HG02884 (cell line): ENCODE results near the gene PAPSS2.
"Not testable (repeated sequence)": the region's sequence is repeated elsewhere in the genome, so short reads cannot be mapped to it uniquely, and the experiment has no call there.

Source experiments
- ATAC-seq: cut with Tn5 transposase; IDR thresholded peaks from one replicate; pipeline ENCODE4 v1.9.1; 2021; ENCODE audit warnings: mild to moderate bottlenecking, moderate library complexity; ENCODE audit not compliant: unreplicated experiment

Gene PAPSS2

GRCh38 chr10:87702260-87702972 is 42.7 kb downstream of the PAPSS2 start:
- ATAC-seq, result no peak

GRCh38 chr10:87702973-87703294 is 43.3 kb downstream of the PAPSS2 start:
- ATAC-seq, result no peak

DNA sequence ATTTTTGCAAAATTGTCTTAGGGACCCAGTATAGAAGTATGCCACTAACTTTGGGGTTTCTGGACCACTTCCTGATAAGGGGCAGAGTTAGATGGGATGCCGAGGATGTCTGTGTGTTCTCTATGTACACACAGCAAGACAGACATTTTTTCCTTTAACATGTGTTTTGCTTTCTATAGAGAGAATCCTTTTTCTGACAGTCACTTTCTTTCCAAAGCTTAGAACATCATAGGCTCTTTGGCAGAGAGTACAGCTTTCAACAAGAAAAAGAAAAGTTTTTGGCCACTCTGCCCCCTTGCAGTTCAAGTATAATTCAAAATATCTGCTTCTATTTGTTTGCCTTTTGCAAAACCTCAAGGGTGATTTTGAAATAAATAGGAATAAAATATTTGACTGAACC is 44.1 kb downstream of the PAPSS2 start:
- no peak for ATAC-seq

DNA sequence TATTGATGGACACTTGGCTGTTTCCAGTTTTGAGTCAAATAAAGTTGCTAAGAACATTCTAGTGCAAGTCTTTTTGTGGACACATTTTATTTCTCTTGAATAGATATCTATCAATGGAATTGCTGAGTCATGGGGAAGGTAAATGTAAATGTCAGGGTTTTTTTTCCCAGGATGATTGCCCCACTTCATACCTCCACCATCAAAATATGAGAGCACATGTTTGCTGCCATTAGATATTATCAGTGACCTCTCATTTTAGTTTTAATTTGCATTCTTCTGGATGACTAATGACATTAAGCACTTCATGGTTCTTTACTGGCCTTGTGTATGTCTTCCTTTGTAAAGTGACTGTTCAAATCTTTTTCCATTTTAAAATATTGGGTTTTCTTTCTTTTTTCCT is 45.7 kb downstream of the PAPSS2 start:
- ATAC-seq, result no peak

- no peak for ATAC-seq
Measured at GRCh38 chr10:87706731-87707130, 47.1 kb downstream of the PAPSS2 start.

DNA sequence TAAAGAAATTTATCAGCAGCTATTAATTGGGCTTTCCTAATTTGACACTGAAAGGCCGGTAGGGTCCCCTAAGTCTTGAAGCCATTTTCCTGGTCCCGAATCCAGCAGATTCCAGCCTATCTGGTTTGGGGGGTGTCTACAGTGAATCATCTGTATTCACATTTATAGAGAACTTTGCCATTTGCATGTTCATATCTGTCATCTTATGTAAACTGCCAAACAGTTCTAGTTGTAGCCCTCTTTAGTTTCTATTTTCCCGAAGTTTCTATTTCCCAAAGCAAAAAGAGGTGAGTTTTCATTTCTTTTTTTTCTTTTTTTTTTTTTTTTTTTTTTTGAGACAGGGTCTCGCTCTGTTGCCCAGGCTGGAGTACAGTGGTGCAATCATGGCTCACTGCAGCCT is 47.6 kb downstream of the PAPSS2 start:
- no peak for ATAC-seq

GRCh38 chr10:87712913-87713616 is 53.4 kb downstream of the PAPSS2 start:
- no peak for ATAC-seq

GRCh38 chr10:87713707-87714106 is 54.0 kb downstream of the PAPSS2 start:
- no peak for ATAC-seq

DNA sequence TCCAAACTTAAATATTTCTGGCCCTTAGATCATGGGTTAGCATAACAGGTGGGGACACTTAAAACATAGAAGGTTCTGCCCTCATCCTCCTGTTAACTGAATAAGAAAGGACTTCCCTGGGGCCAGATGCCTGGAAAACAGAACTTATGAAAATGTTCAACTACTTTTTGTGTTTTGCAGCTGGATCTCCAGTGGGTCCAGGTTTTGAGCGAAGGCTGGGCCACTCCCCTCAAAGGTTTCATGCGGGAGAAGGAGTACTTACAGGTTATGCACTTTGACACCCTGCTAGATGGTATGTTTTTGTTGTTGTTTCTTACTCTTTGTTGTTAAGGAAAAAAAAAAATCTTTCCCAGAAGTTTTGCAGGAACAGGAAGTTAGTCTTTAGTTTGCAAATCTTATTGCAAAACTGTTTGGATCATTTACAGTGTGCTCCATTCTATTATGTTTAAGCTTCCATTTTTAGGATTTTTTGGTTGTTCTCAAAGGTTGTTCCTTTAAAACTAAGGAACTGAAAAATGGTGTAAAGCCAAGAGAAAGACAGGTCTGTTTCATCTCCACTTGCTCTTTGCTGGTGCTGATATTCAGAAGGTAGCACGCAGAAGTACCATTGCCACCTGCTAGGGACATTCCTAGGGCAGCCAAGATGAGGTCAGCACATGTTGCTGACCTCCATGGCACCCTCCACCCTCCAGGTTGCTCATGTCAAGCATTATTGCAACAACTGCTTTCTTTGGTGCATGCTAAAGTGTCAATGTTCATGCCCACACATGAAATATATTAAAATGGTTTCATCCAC is 56.1 kb downstream of the PAPSS2 start:
- no peak for ATAC-seq

DNA sequence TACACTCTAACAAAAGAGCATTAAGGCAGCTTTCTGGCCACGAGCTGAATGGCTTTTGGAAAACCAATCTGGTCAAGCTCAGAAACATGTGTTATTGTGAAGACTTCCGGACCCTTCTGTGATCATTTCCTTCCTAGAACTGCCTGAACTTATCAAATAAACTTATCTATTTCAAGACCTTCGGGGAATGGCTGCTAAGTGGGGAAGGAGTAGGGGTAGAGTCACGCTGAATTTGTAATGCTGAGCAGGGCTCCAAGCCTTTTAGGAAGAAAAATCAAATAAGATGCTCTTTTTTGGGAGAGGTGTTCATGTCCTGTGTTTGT is 56.6 kb downstream of the PAPSS2 start:
- ATAC-seq, result no peak

DNA sequence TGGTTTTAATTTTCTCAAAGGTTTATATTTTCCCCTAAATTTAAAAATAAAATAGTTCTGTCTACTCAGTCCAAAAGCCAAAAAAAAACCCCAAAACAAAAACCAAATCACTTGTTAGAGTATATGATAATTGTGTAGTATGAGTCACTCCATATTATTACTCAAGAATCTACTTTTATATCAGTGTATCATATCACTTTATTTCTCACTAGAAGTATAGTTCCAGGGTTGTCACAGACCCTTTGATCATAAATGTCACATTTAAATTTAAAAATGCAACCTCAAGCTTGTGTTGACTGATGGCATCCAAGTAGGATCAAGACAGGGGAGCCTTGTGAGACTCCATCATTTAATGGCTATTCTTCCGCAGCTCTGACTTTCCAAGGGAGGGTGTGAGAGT is 61.0 kb downstream of the PAPSS2 start:
- ATAC-seq, result no peak

DNA sequence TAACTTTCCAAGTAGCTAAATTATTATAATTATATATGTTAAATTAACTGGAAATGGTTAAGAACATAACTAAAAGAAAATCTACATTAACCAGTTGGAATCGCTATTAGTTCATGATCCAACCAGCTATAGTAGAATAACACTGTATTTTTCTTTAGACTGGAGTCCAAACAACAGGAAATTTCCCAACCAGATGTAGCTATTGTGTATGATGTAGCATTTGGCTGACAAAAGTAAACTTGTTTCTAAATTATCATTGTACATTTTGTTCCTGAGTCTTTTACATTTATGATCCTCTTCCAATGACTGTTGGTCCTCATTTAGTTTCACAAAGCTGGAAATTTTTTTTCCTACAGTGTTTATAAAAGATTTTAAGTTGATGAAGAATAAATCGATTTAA is 62.1 kb downstream of the PAPSS2 start:
- no peak for ATAC-seq

GRCh38 chr10:87722716-87723115 is 63.0 kb downstream of the PAPSS2 start:
- no peak for ATAC-seq

- no peak for ATAC-seq
Measured at GRCh38 chr10:87723500-87723899, 63.8 kb downstream of the PAPSS2 start.

GRCh38 chr10:87724789-87725188 is 65.1 kb downstream of the PAPSS2 start:
- ATAC-seq, result no peak

DNA sequence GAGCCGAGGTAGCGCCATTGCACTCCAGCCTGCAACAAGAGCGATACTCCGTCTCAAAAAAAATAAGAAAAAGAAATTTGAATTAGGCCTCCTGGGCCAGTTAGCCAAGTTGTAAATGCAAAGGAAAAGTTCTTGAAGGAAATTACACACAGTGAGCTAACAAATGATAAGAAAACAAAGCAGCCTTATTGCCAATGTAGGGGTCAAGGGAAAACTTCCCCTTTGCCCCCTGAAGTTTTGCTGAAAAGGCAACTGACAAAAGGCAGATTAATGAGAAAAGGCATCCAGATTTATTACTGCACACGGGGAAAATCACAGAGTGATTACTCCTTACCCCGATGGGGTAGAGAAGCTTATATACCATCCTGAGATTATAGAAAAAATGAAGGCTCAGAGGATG is 70.3 kb downstream of the PAPSS2 start:
- ATAC-seq, result no peak

GRCh38 chr10:87733081-87733480 is 73.4 kb downstream of the PAPSS2 start:
- no peak for ATAC-seq

GRCh38 chr10:87734987-87735827 is 75.5 kb downstream of the PAPSS2 start:
- ATAC-seq, result no peak

- ATAC-seq, result not testable (repeated sequence)
Measured at GRCh38 chr10:87738253-87738652, 78.6 kb downstream of the PAPSS2 start.

- ATAC-seq, result no peak
Measured at GRCh38 chr10:87739703-87740102, 80.0 kb downstream of the PAPSS2 start.

DNA sequence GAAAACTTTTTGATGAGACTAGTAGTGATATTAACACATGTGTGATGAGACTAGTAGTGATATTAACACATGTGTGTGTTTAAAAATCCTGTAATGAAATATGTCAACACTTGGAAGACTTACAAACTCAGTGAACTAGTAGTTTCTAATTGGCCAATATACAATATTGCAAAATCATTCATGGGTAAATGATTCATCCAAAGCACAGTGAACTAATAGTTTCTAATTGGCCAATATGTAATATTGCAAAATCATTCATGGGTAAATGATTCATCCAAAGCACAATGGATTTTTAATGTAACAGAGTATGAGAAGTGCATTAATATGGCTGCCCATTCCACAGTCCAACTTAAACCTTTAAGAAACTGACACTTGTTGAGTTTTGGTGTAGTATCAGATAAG is 80.6 kb downstream of the PAPSS2 start:
- no peak for ATAC-seq
